ENCODE measurements around the gene IFI6.
"Not testable (repeated sequence)": the region's sequence is repeated elsewhere in the genome, so short reads cannot be mapped to it uniquely, and the experiment has no call there.

IFI6 gene

GRCh38 chr1:27628712-27629111, 43.3 kb downstream of the IFI6 start:
- DNase-seq (ENCODE audit: low spot score), result no peak

GRCh38 chr1:27627733-27628132, 44.3 kb downstream of the IFI6 start:
- DNase-seq (ENCODE audit: low spot score), result not testable (repeated sequence)

- no peak for DNase-seq (ENCODE audit: low spot score)
Measured at GRCh38 chr1:27627061-27627460, 44.9 kb downstream of the IFI6 start.

- DNase-seq (ENCODE audit: low spot score), result no peak
Measured at GRCh38 chr1:27626031-27626935, 45.7 kb downstream of the IFI6 start.

- no peak for DNase-seq (ENCODE audit: low spot score)
Measured at GRCh38 chr1:27624467-27625178, 47.4 kb downstream of the IFI6 start.

GRCh38 chr1:27623327-27624212, 48.4 kb downstream of the IFI6 start:
- DNase-seq (ENCODE audit: low spot score), result no peak

GRCh38 chr1:27622828-27623227, 49.2 kb downstream of the IFI6 start:
- no peak for DNase-seq (ENCODE audit: low spot score)

- DNase-seq (ENCODE audit: low spot score), result no peak
Measured at GRCh38 chr1:27621051-27621920, 50.7 kb downstream of the IFI6 start.

- not testable (repeated sequence) for DNase-seq (ENCODE audit: low spot score)
Measured at GRCh38 chr1:27619782-27620438, 52.1 kb downstream of the IFI6 start.

- DNase-seq (ENCODE audit: low spot score), result no peak
Measured at GRCh38 chr1:27618341-27619082, 53.5 kb downstream of the IFI6 start.

- no peak for DNase-seq (ENCODE audit: low spot score)
Measured at GRCh38 chr1:27617420-27617819, 54.6 kb downstream of the IFI6 start.

- no peak for DNase-seq (ENCODE audit: low spot score)
Measured at GRCh38 chr1:27616441-27616840, 55.6 kb downstream of the IFI6 start.

Data from GM03348 (cell line).